ENCODE data around the gene MAD2L2. TPM values are rescaled to one million over a fixed set of nuclear protein-coding genes. Genes with fewer than 3 reads are reported as not detected.

MAD2L2 gene
- total RNA-seq, 1 experiment from 2014 or later: 93.8 TPM

DNA sequence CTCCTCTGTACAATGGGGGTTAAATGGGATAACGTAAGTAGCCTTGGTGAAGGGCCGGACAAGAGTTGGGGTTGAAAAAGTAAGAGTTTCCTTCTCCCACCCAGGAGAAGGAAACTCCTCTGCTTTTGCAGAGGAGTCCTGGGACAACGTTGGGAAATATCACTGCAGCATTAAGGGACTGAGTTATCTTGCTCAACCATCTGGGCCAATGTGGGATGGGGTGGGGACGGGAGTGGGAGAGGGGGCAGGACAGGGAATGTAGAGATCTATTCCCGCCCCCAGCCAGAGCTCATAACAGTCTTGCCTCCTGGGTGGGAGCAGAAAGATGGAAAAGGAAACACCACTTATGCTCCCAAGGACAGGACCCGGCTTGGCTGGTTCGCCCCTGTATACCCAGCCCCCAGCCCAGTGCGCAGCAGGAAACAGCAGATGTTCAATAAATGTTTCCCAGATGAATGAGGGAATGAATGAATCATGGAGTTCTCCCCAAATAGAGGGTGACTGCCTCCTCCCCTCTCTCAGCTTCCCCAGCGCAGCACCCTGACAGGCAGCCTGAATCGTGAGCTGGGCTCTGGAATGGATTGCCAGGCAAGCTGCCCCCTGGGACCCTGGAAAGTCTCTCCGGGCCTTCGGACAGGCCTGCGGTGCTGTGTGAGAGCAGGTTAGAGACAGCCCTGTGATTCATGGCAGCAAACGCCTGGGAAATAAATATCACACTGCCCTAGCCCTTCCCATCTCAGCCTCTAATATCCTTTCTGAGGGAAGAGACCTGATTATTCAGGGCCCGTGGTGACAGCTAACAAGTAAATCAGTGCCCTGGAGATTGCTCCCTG, 51.5 kb downstream of the MAD2L2 start:
- intact Hi-C loops (cut with micrococcal nuclease): no loop called here
- Histone ChIP-seq H3K9ac (ENCODE audit: low read length) (no peak overlapping the region), H2AFZ (ENCODE audit: low read depth, low read length, poor library complexity, severe bottlenecking) (no peak overlapping the region), H3K9me3 (ENCODE audit: control insufficient read depth in 1 of 2, insufficient read depth in 1 of 2, low read depth in 1 of 2, low read length in 2 of 2) (no peaks in the 10 kb centered on the region), H3K36me3 (ENCODE audit: control insufficient read depth in 1 of 2, insufficient read depth in 2 of 2, low read length in 2 of 2) (no peaks in the 10 kb centered on the region), H3K4me1 (ENCODE audit: control insufficient read depth in 1 of 2, insufficient read depth in 2 of 2, low read length in 2 of 2) (no peaks in the 10 kb centered on the region), H3K9me2 (ENCODE audit: insufficient read depth) (no peaks in the 10 kb centered on the region), H4K20me1 (ENCODE audit: insufficient read depth) (no peaks in the 10 kb centered on the region), H3K4me2 (ENCODE audit: low read length) (no peak overlapping the region), H3K27me3 (ENCODE audit: insufficient read depth, low read length) (peaks cover 17% of the 10 kb centered on the region; the same call in 1 of the 2 replicates), H3K79me2 (ENCODE audit: insufficient read depth, low read length) (no peaks in the 10 kb centered on the region), H3K27ac (ENCODE audit: low read depth, low read length) (no peak overlapping the region), H3K4me3 (replicated peaks in 1 of 2; ENCODE audit: low read depth in 1 of 2, low read length in 2 of 2) (no peak overlapping the region)
- DNase-seq (ENCODE audit: low read depth, low spot score): no peak
- ChIA-PET CTCF (no interaction called here), RAD21 (ENCODE audit: low non-redundant PET in 1 of 2, low total read pairs in 2 of 2, uncharacterized antibody in 2 of 2, unreplicated experiment in 2 of 2) (no interaction called here), POLR2A (no interaction called here)
- TF ChIP-seq POLR2A (IDR thresholded peaks at IDR 0.05; ENCODE audit: borderline replicate concordance, extremely low read depth, insufficient read depth, insufficient read length) (no peak), JUND (IDR thresholded peaks at IDR 0.05) (no peak), SP1 (IDR thresholded peaks at IDR 0.05; ENCODE audit: low read depth) (no peak), EZH2phosphoT487 (IDR thresholded peaks at IDR 0.05; ENCODE audit: borderline replicate concordance) (no peak), SRF (IDR thresholded peaks at IDR 0.05; ENCODE audit: low read depth) (no peak), SIN3A (IDR thresholded peaks at IDR 0.05; ENCODE audit: low read depth) (no peak), MAX (IDR thresholded peaks at IDR 0.05) (no peak), FOSL1 (IDR thresholded peaks at IDR 0.05; ENCODE audit: low read depth) (no peak), CTCF (IDR thresholded peaks at IDR 0.05 in 2 of 3, conservative IDR thresholded peaks at IDR 0.05 in 1 of 3; ENCODE audit: borderline replicate concordance in 1 of 3, insufficient read depth in 1 of 3, low read depth in 2 of 3, low read length in 2 of 3) (no peak), ZFX (IDR thresholded peaks at IDR 0.05) (no peak), ZNF274 (IDR thresholded peaks at IDR 0.05; ENCODE audit: low read depth, low read length) (no peak), CEBPB (IDR thresholded peaks at IDR 0.05; ENCODE audit: low read depth) (no peak)
- TF ChIP-seq, protein P1, sequence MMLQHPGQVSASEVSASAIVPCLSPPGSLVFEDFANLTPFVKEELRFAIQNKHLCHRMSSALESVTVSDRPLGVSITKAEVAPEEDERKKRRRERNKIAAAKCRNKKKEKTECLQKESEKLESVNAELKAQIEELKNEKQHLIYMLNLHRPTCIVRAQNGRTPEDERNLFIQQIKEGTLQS (IDR thresholded peaks at IDR 0.05): no peak
- TF ChIP-seq, protein P2, sequence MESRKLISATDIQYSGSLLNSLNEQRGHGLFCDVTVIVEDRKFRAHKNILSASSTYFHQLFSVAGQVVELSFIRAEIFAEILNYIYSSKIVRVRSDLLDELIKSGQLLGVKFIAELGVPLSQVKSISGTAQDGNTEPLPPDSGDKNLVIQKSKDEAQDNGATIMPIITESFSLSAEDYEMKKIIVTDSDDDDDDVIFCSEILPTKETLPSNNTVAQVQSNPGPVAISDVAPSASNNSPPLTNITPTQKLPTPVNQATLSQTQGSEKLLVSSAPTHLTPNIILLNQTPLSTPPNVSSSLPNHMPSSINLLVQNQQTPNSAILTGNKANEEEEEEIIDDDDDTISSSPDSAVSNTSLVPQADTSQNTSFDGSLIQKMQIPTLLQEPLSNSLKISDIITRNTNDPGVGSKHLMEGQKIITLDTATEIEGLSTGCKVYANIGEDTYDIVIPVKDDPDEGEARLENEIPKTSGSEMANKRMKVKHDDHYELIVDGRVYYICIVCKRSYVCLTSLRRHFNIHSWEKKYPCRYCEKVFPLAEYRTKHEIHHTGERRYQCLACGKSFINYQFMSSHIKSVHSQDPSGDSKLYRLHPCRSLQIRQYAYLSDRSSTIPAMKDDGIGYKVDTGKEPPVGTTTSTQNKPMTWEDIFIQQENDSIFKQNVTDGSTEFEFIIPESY (IDR thresholded peaks at IDR 0.05; ENCODE audit: extremely low read depth, insufficient replicate concordance, low read length): no peak
- no TSS peak for BruUV-seq (replicated peaks)
- no peak for ATAC-seq

Data from HCT116 (cell line).